MCF 10A (cell line): ENCODE measurements around the gene STAB1. TPM values are rescaled to one million over a fixed set of nuclear protein-coding genes. Genes with fewer than 3 reads are reported as not detected.
A peak's percentile ranks its signal among the peaks of the same experiment; 100 is the strongest.

ENCODE experiments used
- BruUV-seq: library from RNA; stranded (reverse); fragments of 400-500 nt; replicated peaks from 2 replicates; lab custom pipeline; 2021; lab: Mats Ljungman, UMichigan
- CTCF ChIA-PET: fragments of 300-600 bp; sonication (Branson Sonifier 250); formaldehyde crosslinking; extraction: SDS; loops from one replicate; lab custom pipeline; 2021; ENCODE audit warnings: antibody characterized with exemption, inconsistent platforms; lab: Yijun Ruan, JAX
- POLR2A ChIA-PET: fragments of 300-600, 350-650 bp; sonication (Branson Sonifier 250); formaldehyde crosslinking; extraction: SDS; loops from one replicate; lab custom pipeline; 2020; ENCODE audit warnings: antibody characterized with exemption, inconsistent platforms; lab: Yijun Ruan, JAX
- DNase-seq: peaks from one replicate; pipeline ENCODE4 v3.0.0-alpha.2; 2018; ENCODE audit not compliant: unreplicated experiment
- H3K27ac Mint-ChIP-seq: one replicate; pipeline ENCODE4 v1.8.0; 2022; ENCODE audit warnings: mild to moderate bottlenecking, low read depth, mixed read lengths; ENCODE audit not compliant: unreplicated experiment
- H3K27me3 Mint-ChIP-seq: one replicate; pipeline ENCODE4 v1.8.0; 2022; ENCODE audit warnings: mixed read lengths; ENCODE audit not compliant: insufficient read depth, unreplicated experiment
- H3K36me3 Mint-ChIP-seq: one replicate; pipeline ENCODE4 v1.8.0; 2022; ENCODE audit warnings: mild to moderate bottlenecking, moderate library complexity, mixed read lengths; ENCODE audit not compliant: insufficient read depth, unreplicated experiment
- H3K4me1 Mint-ChIP-seq: one replicate; pipeline ENCODE4 v1.8.0; 2022; ENCODE audit warnings: mixed read lengths; ENCODE audit not compliant: insufficient read depth, unreplicated experiment
- H3K4me3 Mint-ChIP-seq: one replicate; pipeline ENCODE4 v1.8.0; 2022; ENCODE audit warnings: mild to moderate bottlenecking, moderate library complexity, mixed read lengths; ENCODE audit not compliant: unreplicated experiment
- H3K9me3 Mint-ChIP-seq: one replicate; pipeline ENCODE4 v1.8.0; 2022; ENCODE audit warnings: mixed read lengths; ENCODE audit not compliant: unreplicated experiment
- intact Hi-C: fragments of 100-400 bp; cut with micrococcal nuclease; formaldehyde crosslinking; loops from 2 replicates; pipeline ENCODE4 v1.14.1; 2022
- total RNA-seq: library from RNA; stranded (reverse); gene quantifications from 2 replicates; pipeline ENCODE4 v1.2.3, GENCODE V29; 2022
- TF ChIP-seq, protein P1 (sequence below): fragments of 200-600 bp; IDR thresholded peaks from one replicate; pipeline ENCODE4 v1.8.0; 2022; ENCODE audit warnings: antibody characterized with exemption, mild to moderate bottlenecking; ENCODE audit not compliant: unreplicated experiment

STAB1 gene
- total RNA-seq, 1 experiment from 2014 or later, result not detected

DNA sequence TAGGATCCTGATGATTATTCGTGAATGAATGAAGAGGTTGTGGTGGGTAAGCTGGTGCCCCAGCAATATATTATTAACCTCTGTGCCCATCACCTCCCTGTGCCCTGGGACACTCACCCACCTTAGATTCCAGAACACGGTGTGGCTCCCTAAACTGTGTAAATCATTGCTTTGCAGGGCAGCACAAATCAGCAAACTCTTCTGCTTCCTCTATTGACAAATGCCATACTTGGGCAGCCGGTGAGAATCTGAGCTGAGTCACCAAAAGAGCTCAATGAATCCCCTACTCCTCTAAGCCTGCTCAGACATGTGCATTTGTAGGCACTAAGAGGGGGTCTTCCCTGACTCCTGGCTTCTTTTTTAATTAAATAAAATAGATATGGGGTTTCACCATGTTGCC is 57.0 kb downstream of the STAB1 start:
- H3K4me3 Mint-ChIP-seq, result no peak overlapping the region
- H3K36me3 Mint-ChIP-seq, result peaks cover 65% of the 10 kb centered on the region
- TF ChIP-seq, protein P1, sequence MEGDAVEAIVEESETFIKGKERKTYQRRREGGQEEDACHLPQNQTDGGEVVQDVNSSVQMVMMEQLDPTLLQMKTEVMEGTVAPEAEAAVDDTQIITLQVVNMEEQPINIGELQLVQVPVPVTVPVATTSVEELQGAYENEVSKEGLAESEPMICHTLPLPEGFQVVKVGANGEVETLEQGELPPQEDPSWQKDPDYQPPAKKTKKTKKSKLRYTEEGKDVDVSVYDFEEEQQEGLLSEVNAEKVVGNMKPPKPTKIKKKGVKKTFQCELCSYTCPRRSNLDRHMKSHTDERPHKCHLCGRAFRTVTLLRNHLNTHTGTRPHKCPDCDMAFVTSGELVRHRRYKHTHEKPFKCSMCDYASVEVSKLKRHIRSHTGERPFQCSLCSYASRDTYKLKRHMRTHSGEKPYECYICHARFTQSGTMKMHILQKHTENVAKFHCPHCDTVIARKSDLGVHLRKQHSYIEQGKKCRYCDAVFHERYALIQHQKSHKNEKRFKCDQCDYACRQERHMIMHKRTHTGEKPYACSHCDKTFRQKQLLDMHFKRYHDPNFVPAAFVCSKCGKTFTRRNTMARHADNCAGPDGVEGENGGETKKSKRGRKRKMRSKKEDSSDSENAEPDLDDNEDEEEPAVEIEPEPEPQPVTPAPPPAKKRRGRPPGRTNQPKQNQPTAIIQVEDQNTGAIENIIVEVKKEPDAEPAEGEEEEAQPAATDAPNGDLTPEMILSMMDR, result no peak
- CTCF ChIA-PET, result interaction anchor here (1.7 kb wide), 1 partner anchor 124 kb away, joined by 4 read pairs; no protein-coding TSS in a partner anchor
- intact Hi-C loops, result no loop called here
- peak overlapping the region; percentile 51 for H3K27ac Mint-ChIP-seq
- no peaks in the 10 kb centered on the region for H3K9me3 Mint-ChIP-seq
- no peak for DNase-seq
- no peaks in the 10 kb centered on the region for H3K27me3 Mint-ChIP-seq
- POLR2A ChIA-PET, result interaction anchor here (0.6 to 3.0 kb wide), 2 partner anchors 15 to 33 kb away, joined by 3 to 16 read pairs; partner anchors contain the start of gene UQCC5
- H3K4me1 Mint-ChIP-seq, result no peaks in the 10 kb centered on the region
- BruUV-seq, result no TSS peak

DNA sequence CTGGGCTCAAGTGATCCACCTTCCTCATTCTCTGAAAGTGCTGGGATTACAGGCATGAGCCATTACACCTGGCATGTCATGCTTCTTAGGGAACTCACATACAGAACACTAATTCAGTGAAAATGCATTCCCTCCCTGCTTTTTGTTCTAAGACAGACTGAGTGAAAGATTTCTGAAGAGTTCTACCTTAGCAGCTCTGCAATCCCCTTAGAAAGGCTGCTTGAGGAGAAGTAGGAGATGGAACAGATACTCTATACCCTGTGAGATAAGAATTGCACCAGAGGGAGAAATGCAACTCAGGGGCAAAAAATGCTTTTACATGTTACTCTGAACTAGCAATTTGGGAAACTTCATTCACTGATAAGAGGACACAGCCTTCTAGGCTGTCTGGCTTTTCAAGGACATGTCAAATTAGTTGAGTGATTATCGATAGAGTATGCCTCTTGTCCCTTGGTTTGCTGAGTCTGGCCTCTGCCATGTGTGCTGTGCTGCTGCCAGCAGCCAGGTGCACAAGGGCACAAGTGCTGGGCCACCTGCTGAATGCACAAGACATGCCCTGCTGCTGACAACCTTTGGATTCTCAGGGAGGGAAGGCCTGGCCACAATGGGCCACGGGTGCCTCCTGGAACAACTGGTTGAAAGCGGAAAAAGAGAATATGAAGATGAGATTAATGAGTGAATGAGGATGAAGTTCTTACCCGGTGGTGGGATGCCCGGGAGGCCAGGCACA is 59.1 kb downstream of the STAB1 start:
- CTCF ChIA-PET, result interaction anchor here (0.7 kb wide), 2 partner anchors 82 to 83 kb away, joined by 3 to 4 read pairs; no protein-coding TSS in a partner anchor
- H3K36me3 Mint-ChIP-seq, result peaks cover 62% of the 10 kb centered on the region

DNA sequence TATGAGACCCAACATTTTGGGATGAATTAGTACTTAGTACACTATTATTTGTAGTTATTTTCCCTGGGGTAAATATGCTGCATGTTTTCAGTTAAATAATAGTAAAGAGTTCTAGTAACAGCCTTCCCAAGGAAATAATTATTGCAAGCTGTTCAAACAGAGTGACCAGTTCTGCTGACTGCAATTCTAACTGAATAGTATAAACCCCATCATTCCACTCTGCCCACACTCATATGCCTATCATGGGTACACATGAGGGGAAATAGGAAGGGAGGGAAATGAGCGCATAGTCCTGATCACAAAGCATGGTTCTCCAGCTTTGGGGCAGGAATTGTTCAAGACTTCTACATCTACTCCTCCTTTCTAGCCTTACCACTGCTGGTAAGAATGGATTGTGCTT is 59.9 kb downstream of the STAB1 start:
- ChIA-PET POLR2A (interaction anchor here (1.3 kb wide), 1 partner anchor 19 kb away, joined by 5 read pairs; the partner anchor contains the start of gene UQCC5), CTCF (interaction anchor here (0.6 kb wide), 1 partner anchor 98 kb away, joined by 3 read pairs; no protein-coding TSS in a partner anchor)
- H3K4me3 Mint-ChIP-seq, result no peak overlapping the region
- TF ChIP-seq, protein P1, result no peak
- DNase-seq, result no peak
- no peaks in the 10 kb centered on the region for H3K9me3 Mint-ChIP-seq
- no peaks in the 10 kb centered on the region for H3K27me3 Mint-ChIP-seq
- no peaks in the 10 kb centered on the region for H3K4me1 Mint-ChIP-seq
- H3K36me3 Mint-ChIP-seq, result peaks cover 62% of the 10 kb centered on the region
- intact Hi-C loops, result no loop called here
- BruUV-seq, result no TSS peak
- H3K27ac Mint-ChIP-seq, result no peak overlapping the region

More for the DNA sequence above, 59.1 kb downstream of the STAB1 start:
- TF ChIP-seq, protein P1, result no peak
- Mint-ChIP-seq H3K27me3 (no peaks in the 10 kb centered on the region), H3K9me3 (no peaks in the 10 kb centered on the region), H3K4me1 (no peaks in the 10 kb centered on the region), H3K4me3 (no peak overlapping the region), H3K27ac (no peak overlapping the region)
- BruUV-seq, result no TSS peak
- intact Hi-C loops, result no loop called here
- POLR2A ChIA-PET, result no interaction called here
- no peak for DNase-seq
